ENCODE data around the gene AMH.
"Not testable (repeated sequence)": the region's sequence is repeated elsewhere in the genome, so short reads cannot be mapped to it uniquely, and the experiment has no call there.

AMH gene

GRCh38 chr19:2249010-2249866 lies at the start of gene AMH:
TSS of gene AMH (plus strand) at chr19:2249323. CDS start at chr19:2249333, 10 bp downstream.
- no peak for DNase-seq (ENCODE audit: low read depth in 1 of 2, low spot score in 1 of 2)

GRCh38 chr19:2199861-2200623 lies 49.1 kb upstream of the AMH start:
- DNase-seq (ENCODE audit: low read depth in 1 of 2, low spot score in 1 of 2), result no peak

- not testable (repeated sequence) for DNase-seq (ENCODE audit: low read depth in 1 of 2, low spot score in 1 of 2)
Observed at GRCh38 chr19:2200624-2201294, 48.4 kb upstream of the AMH start.

- no peak for DNase-seq (ENCODE audit: low read depth in 1 of 2, low spot score in 1 of 2)
Observed at GRCh38 chr19:2201473-2202148, 47.5 kb upstream of the AMH start.

GRCh38 chr19:2202366-2202765 lies 46.8 kb upstream of the AMH start:
- no peak for DNase-seq (ENCODE audit: low read depth in 1 of 2, low spot score in 1 of 2)

- DNase-seq (ENCODE audit: low read depth in 1 of 2, low spot score in 1 of 2), result no peak
Observed at GRCh38 chr19:2207008-2207407, 42.1 kb upstream of the AMH start.

GRCh38 chr19:2207991-2208860 lies 40.9 kb upstream of the AMH start:
- DNase-seq (ENCODE audit: low read depth in 1 of 2, low spot score in 1 of 2), result no peak

- DNase-seq (ENCODE audit: low read depth in 1 of 2, low spot score in 1 of 2), result no peak
Observed at GRCh38 chr19:2208975-2209374, 40.1 kb upstream of the AMH start.

- DNase-seq (ENCODE audit: low read depth in 1 of 2, low spot score in 1 of 2), result no peak
Observed at GRCh38 chr19:2209408-2209807, 39.7 kb upstream of the AMH start.

GRCh38 chr19:2210206-2210605 lies 38.9 kb upstream of the AMH start:
- no peak for DNase-seq (ENCODE audit: low read depth in 1 of 2, low spot score in 1 of 2)

GRCh38 chr19:2210987-2211740 lies 38.0 kb upstream of the AMH start:
- no peak for DNase-seq (ENCODE audit: low read depth in 1 of 2, low spot score in 1 of 2)

GRCh38 chr19:2212861-2213711 lies 36.0 kb upstream of the AMH start:
- no peak for DNase-seq (ENCODE audit: low read depth in 1 of 2, low spot score in 1 of 2)

- no peak for DNase-seq (ENCODE audit: low read depth in 1 of 2, low spot score in 1 of 2)
Observed at GRCh38 chr19:2213799-2214198, 35.3 kb upstream of the AMH start.

GRCh38 chr19:2214251-2214650 lies 34.9 kb upstream of the AMH start:
- no peak for DNase-seq (ENCODE audit: low read depth in 1 of 2, low spot score in 1 of 2)

- DNase-seq (ENCODE audit: low read depth in 1 of 2, low spot score in 1 of 2), result no peak
Observed at GRCh38 chr19:2215281-2215751, 33.8 kb upstream of the AMH start.

- no peak for DNase-seq (ENCODE audit: low read depth in 1 of 2, low spot score in 1 of 2)
Observed at GRCh38 chr19:2216361-2217225, 32.5 kb upstream of the AMH start.

GRCh38 chr19:2217591-2217990 lies 31.5 kb upstream of the AMH start:
- no peak for DNase-seq (ENCODE audit: low read depth in 1 of 2, low spot score in 1 of 2)

GRCh38 chr19:2219726-2220125 lies 29.4 kb upstream of the AMH start:
- no peak for DNase-seq (ENCODE audit: low read depth in 1 of 2, low spot score in 1 of 2)

All from stimulated activated CD4-positive, alpha-beta T cell treated with anti-CD3 and anti-CD28 coated beads, Interleukin-15, amount 100 ng/mL, for 1 hour (primary cell).